Erythroblast (primary cell): ENCODE results near the gene GDAP2.

Source experiments
- GATA1 ChIP-seq: IDR thresholded peaks from 2 replicates; pipeline ENCODE4 v1.6.1; 2011; ENCODE audit warnings: low read depth, mild to moderate bottlenecking, control low read depth, low read length, moderate library complexity
- POLR2A ChIP-seq: IDR thresholded peaks from 2 replicates; pipeline ENCODE4 v1.6.1; 2011; ENCODE audit warnings: mild to moderate bottlenecking, low read length

DNA sequence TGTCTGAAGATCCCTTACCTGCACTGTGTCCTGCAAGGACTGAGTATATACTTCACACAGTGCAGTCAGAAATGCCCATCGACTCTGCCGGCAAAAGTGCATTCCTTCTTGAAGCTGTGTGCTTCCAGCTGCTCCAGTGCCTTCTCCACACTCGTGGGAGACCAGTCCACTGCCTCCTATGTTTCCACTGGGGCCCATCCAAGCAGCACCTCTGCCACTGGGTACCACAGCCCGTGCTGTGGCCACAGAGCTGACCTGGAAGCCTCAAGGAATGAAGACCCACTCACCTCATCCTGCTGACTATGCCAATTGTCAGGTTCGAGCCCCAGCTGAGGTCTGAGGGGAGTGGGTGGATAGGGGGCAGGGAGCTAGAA is 108.1 kb downstream of the GDAP2 start:
- TF ChIP-seq POLR2A: no peak
- TF ChIP-seq GATA1: no peak
